HepG2 (cell line): ENCODE measurements around the gene RFC2. TPM values are rescaled to one million over a fixed set of nuclear protein-coding genes. Genes with fewer than 3 reads are reported as not detected.

Experiments used
- ELF1 ChIP-seq: sonication (generic); formaldehyde crosslinking; IDR thresholded peaks from 2 replicates; pipeline ENCODE4 v1.4.0; 2020; ENCODE audit warnings: missing genetic modification reagents
- ELF4 ChIP-seq: sonication (generic); formaldehyde crosslinking; IDR thresholded peaks from 2 replicates; pipeline ENCODE4 v1.5.0; 2020; ENCODE audit warnings: missing genetic modification reagents, mild to moderate bottlenecking, moderate library complexity, borderline replicate concordance
- FOXA1 ChIP-seq, 2 experiments: fragments of 450-650 bp in 1 of 2; sonication (generic) in 1 of 2; formaldehyde crosslinking in 1 of 2; IDR thresholded peaks; 2 replicates each; pipeline versions ENCODE4 v1.4.0 to v1.6.1; 2016 to 2020; ENCODE audit warnings: missing genetic modification reagents in 1 of 2
- FOXJ3 ChIP-seq: sonication (generic); formaldehyde crosslinking; IDR thresholded peaks from 2 replicates; pipeline ENCODE4 v1.4.0; 2020; ENCODE audit warnings: missing genetic modification reagents, mild to moderate bottlenecking, borderline replicate concordance
- FOXO1 ChIP-seq: sonication (generic); formaldehyde crosslinking; IDR thresholded peaks from 2 replicates; pipeline ENCODE4 v1.4.0; 2020; ENCODE audit warnings: missing genetic modification reagents
- GATAD1 ChIP-seq: IDR thresholded peaks from 2 replicates; pipeline ENCODE4 v1.6.1; 2016; ENCODE audit warnings: missing genetic modification reagents, missing compliant biosample characterization
- GFI1 ChIP-seq: sonication (generic); formaldehyde crosslinking; IDR thresholded peaks from 2 replicates; pipeline ENCODE4 v1.5.0; 2020; ENCODE audit warnings: missing genetic modification reagents, mild to moderate bottlenecking, borderline replicate concordance
- GMEB1 ChIP-seq: sonication (generic); formaldehyde crosslinking; IDR thresholded peaks from 2 replicates; pipeline ENCODE4 v1.5.1; 2020; ENCODE audit warnings: missing genetic modification reagents, mild to moderate bottlenecking, borderline replicate concordance
- MAFF ChIP-seq: IDR thresholded peaks from 2 replicates; pipeline ENCODE4 v1.6.1; 2011; ENCODE audit warnings: low read depth, low read length, improper control_type of control experiment
- MXD1 ChIP-seq: sonication (generic); formaldehyde crosslinking; IDR thresholded peaks from 2 replicates; pipeline ENCODE4 v1.4.0; 2020; ENCODE audit warnings: mild to moderate bottlenecking, missing genetic modification reagents
- NBN ChIP-seq: fragments of 450-650 bp; conservative IDR thresholded peaks from 2 replicates; pipeline ENCODE4 v1.6.1; 2017
- PAX8 ChIP-seq: sonication (generic); formaldehyde crosslinking; IDR thresholded peaks from 2 replicates; pipeline ENCODE4 v1.8.0; 2022; ENCODE audit warnings: mild to moderate bottlenecking, missing genetic modification reagents, borderline replicate concordance
- PITX1 ChIP-seq: sonication (generic); formaldehyde crosslinking; IDR thresholded peaks from 2 replicates; pipeline ENCODE4 v1.5.1; 2020; ENCODE audit warnings: mild to moderate bottlenecking, missing genetic modification reagents
- PPARG ChIP-seq: conservative IDR thresholded peaks from 2 replicates; pipeline ENCODE4 v1.6.1; 2016; ENCODE audit warnings: missing biosample characterization, missing genetic modification reagents
- PREB ChIP-seq: sonication (generic); formaldehyde crosslinking; IDR thresholded peaks from 2 replicates; pipeline ENCODE4 v1.4.0; 2020; ENCODE audit warnings: missing genetic modification reagents
- REL ChIP-seq: sonication (generic); formaldehyde crosslinking; conservative IDR thresholded peaks from 2 replicates; pipeline ENCODE4 v1.8.0; 2022; ENCODE audit warnings: mild to moderate bottlenecking, missing genetic modification reagents, moderate library complexity
- SMAD1 ChIP-seq: sonication (generic); formaldehyde crosslinking; IDR thresholded peaks from 2 replicates; pipeline ENCODE4 v1.4.0; 2020; ENCODE audit warnings: missing genetic modification reagents, low read depth, mild to moderate bottlenecking, borderline replicate concordance
- THAP11 ChIP-seq: IDR thresholded peaks from 2 replicates; pipeline ENCODE4 v1.6.1; 2016; ENCODE audit warnings: missing biosample characterization, missing genetic modification reagents
- WIZ ChIP-seq: sonication (generic); formaldehyde crosslinking; IDR thresholded peaks from 2 replicates; pipeline ENCODE4 v1.5.1; 2020; ENCODE audit warnings: mild to moderate bottlenecking, missing genetic modification reagents
- ZC3H4 ChIP-seq: sonication (generic); formaldehyde crosslinking; IDR thresholded peaks from 2 replicates; pipeline ENCODE4 v1.4.0; 2020; ENCODE audit warnings: missing genetic modification reagents, borderline replicate concordance
- ZFP36 ChIP-seq: fragments of 150-350 bp; IDR thresholded peaks from 2 replicates; pipeline ENCODE4 v1.6.1; 2018; ENCODE audit warnings: borderline replicate concordance, low read length, low read depth; ENCODE audit not compliant: partially characterized antibody
- ZNF20 ChIP-seq: sonication (generic); formaldehyde crosslinking; IDR thresholded peaks from 2 replicates; pipeline ENCODE4 v1.4.0; 2020; ENCODE audit warnings: mild to moderate bottlenecking, moderate library complexity, missing genetic modification reagents
- ZNF230 ChIP-seq: sonication (generic); formaldehyde crosslinking; IDR thresholded peaks from 2 replicates; pipeline ENCODE4 v1.4.0; 2020; ENCODE audit warnings: mild to moderate bottlenecking, missing genetic modification reagents
- ZNF446 ChIP-seq: sonication (generic); formaldehyde crosslinking; IDR thresholded peaks from 2 replicates; pipeline ENCODE4 v1.5.0; 2020; ENCODE audit warnings: mild to moderate bottlenecking, missing genetic modification reagents
- ZNF850 ChIP-seq: sonication (generic); formaldehyde crosslinking; conservative IDR thresholded peaks from 2 replicates; pipeline ENCODE4 v1.9.0; 2021; ENCODE audit warnings: mild to moderate bottlenecking, missing genetic modification reagents
- ZNF879 ChIP-seq: sonication (generic); formaldehyde crosslinking; IDR thresholded peaks from 2 replicates; pipeline ENCODE4 v1.8.1; 2023; ENCODE audit warnings: missing genetic modification reagents
- polyA plus RNA-seq, 8 experiments: library from polyadenylated mRNA; depleted of rRNA in 3 of 8; stranded (reverse) in 7 of 8; unstranded in 1 of 8; fragments of >200 nt; fragmentation: Illumina TruSeq in 4 of 8; extraction: Trizol in 4 of 8; gene quantifications; 2 replicates each; pipeline versions ENCODE4 v1.2.1 to v1.2.3, GENCODE V29; 2011 to 2016; ENCODE audit warnings: low read depth in 4 of 8, missing spikeins in 1 of 8, mixed read lengths in 1 of 8; ENCODE audit not compliant: insufficient read depth in 1 of 8
- total RNA-seq, 5 experiments: library from RNA; depleted of rRNA; stranded (reverse); fragments of >200 nt; fragmentation: Illumina TruSeq; extraction: Trizol; gene quantifications; 2 replicates each; pipeline ENCODE4 v1.2.3, GENCODE V29; 2016; ENCODE audit warnings: low read depth in 1 of 5
- TF ChIP-seq, protein P1 (sequence below): sonication (generic); formaldehyde crosslinking; IDR thresholded peaks from 2 replicates; pipeline ENCODE4 v1.4.0; 2020; ENCODE audit warnings: mild to moderate bottlenecking, missing genetic modification reagents

The RFC2 gene
- total and polyA plus RNA-seq, 2 of the 13 experiments (the other 11 are each of a cell fraction or from before 2014, with no cell fraction given) = 14.6 to 43.5 TPM

- TF ChIP-seq ELF1 (CRISPR knock-in tag) (peak; percentile 62), GATAD1 (CRISPR knock-in tag) (peak; percentile 51; the same call in 1 of the 2 replicates), FOXA1 (IDR thresholded peaks at IDR 0.05) (no peak), FOXA1 (CRISPR knock-in tag; IDR thresholded peaks at IDR 0.05) (no peak), MXD1 (CRISPR knock-in tag) (no peak), ZC3H4 (CRISPR knock-in tag) (no peak), PITX1 (CRISPR knock-in tag) (0 out of 2 replicates have a peak, but pooled peaks have one; percentile 37), ZNF230 (CRISPR knock-in tag) (no peak), FOXJ3 (CRISPR knock-in tag) (no peak; the same call in 1 of the 2 replicates), ELF4 (CRISPR knock-in tag) (no peak), ZNF850 (CRISPR knock-in tag) (no peak), REL (CRISPR knock-in tag) (no peak), PPARG (CRISPR knock-in tag) (0 out of 2 replicates have a peak, but pooled peaks have one; percentile 8), MAFF (no peak), ZNF879 (no peak), FOXO1 (CRISPR knock-in tag) (no peak; the same call in 1 of the 2 replicates), PREB (CRISPR knock-in tag) (no peak), THAP11 (CRISPR knock-in tag) (peak; percentile 52; the same call in 1 of the 2 replicates), NBN (no peak), GMEB1 (CRISPR knock-in tag) (0 out of 2 replicates have a peak, but pooled peaks have one; percentile 44), ZFP36 (no peak), GFI1 (CRISPR knock-in tag) (no peak), SMAD1 (CRISPR knock-in tag) (no peak), ZNF20 (CRISPR knock-in tag) (no peak), PAX8 (CRISPR knock-in tag) (no peak), WIZ (CRISPR knock-in tag) (no peak), ZNF446 (no peak)
- TF ChIP-seq, protein P1, sequence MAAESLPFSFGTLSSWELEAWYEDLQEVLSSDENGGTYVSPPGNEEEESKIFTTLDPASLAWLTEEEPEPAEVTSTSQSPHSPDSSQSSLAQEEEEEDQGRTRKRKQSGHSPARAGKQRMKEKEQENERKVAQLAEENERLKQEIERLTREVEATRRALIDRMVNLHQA (CRISPR knock-in tag) = no peak
Measured at GRCh38 chr7:74292757-74293576, 38.8 kb upstream of the RFC2 start (continued).
